Measurements from ENCODE around the gene DEFB127. TPM values are rescaled to one million over a fixed set of nuclear protein-coding genes. Genes with fewer than 3 reads are reported as not detected.

The DEFB127 gene
- total and polyA plus RNA-seq, 4 donors = not detected

DNA sequence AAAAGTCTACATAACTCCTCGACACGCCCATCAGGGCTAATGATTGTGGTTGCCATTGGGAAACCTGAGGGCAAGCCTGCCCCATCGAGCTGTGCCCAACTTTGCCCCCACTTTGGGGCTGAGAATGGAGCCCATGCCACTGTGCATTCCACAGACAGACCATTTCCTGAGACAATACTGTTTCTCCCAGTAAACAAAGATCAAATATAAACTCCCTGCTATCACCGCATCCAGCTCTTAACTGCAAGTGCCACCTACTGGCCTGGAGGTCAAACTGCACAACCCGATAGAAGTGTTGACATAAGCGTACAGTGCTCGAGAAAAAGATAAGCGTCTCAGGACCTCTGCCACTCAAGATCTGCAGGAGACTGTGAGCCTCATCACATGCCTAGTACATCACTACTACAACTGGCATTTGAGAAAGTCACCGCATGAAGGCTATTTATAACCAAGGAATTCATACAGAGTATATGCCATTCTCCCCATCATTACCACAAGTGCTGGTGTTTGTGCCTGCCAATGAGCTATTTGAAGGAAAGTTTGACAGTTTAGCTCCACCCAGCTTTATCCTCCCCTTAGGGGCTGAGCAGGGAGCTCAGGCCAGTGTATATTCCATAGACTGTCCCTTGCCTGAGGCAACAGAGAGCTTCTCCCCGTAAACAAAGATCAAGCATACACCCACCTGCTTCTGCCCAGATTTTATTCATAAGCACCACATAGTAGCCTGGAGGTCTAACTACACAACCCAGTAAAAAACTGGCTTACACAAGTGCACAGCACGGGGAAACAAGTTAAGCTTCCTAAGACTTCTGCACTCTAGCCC lies 19.4 kb upstream of the DEFB127 start:
- H3K27me3 ChIP-seq (ENCODE audit: control insufficient read depth in 4 of 4, insufficient read depth in 4 of 4, low read length in 3 of 4) = peaks cover 0 to 20% (median 0%) of the 10 kb centered on the region in 4 donors
- H3K36me3 ChIP-seq (ENCODE audit: control insufficient read depth in 4 of 4, insufficient read depth in 3 of 4, low read depth in 1 of 4, low read length in 3 of 4) = no peaks in the 10 kb centered on the region
- peaks cover 0 to 2% (median 0%) of the 10 kb centered on the region in 4 donors for H3K9me3 ChIP-seq (ENCODE audit: control insufficient read depth in 4 of 4, low read length in 3 of 4)
- no peak overlapping the region for H3K27ac ChIP-seq (ENCODE audit: low read depth in 1 of 2, low read length in 2 of 2)
- H3K4me1 ChIP-seq (ENCODE audit: control insufficient read depth in 4 of 4, insufficient read depth in 4 of 4, low read length in 3 of 4) = no peaks in the 10 kb centered on the region
- no peak for DNase-seq (ENCODE audit: low spot score)
- WGBS = 77% methylated on average over 11 of the region's 11 CpGs
- no peak for TF ChIP-seq YY1 (IDR thresholded peaks at IDR 0.05)
- no peak overlapping the region for H3K9ac ChIP-seq (ENCODE audit: low read depth in 1 of 2, low read length in 2 of 2)
- H3K4me3 ChIP-seq (ENCODE audit: low read depth in 1 of 3, low read length in 3 of 3) = no peak overlapping the region

DNA sequence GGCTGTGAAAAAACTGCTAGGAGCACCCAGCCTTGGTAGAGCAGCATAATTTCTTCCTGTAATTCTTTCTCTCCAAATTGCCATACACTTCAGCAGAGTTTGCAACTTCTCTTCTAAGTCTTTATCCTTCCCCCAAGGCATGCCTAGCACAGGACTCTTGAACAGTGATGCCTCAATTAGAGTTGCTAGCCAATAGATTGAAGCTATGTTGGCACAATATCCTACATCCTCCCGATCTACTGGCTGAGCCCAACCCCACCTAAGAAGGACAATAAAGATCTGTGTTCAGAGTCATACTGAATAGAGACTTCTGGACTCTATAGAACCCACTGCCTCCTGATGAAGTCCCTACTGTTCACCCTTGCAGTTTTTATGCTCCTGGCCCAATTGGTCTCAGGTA lies 15.0 kb upstream of the DEFB127 start, which contains the start of gene DEFB126:
TSS of gene DEFB126 (plus strand) at position 301 of the 400 bp plus-strand sequence. CDS start at position 340, 39 bp downstream.
- peaks cover 0 to 26% (median 0%) of the 10 kb centered on the region in 4 donors for H3K27me3 ChIP-seq (ENCODE audit: control insufficient read depth in 4 of 4, insufficient read depth in 4 of 4, low read length in 3 of 4)
- no peak for TF ChIP-seq FOXA1 (IDR thresholded peaks at IDR 0.05)
- TF ChIP-seq, protein P1, sequence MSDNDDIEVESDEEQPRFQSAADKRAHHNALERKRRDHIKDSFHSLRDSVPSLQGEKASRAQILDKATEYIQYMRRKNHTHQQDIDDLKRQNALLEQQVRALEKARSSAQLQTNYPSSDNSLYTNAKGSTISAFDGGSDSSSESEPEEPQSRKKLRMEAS (IDR thresholded peaks at IDR 0.05) = no peak
- no peak for TF ChIP-seq RAD21 (IDR thresholded peaks at IDR 0.05)
- TF ChIP-seq GABPA (IDR thresholded peaks at IDR 0.05 in 1 of 2, conservative IDR thresholded peaks at IDR 0.05 in 1 of 2) = no peak
- TF ChIP-seq NR2F2 (IDR thresholded peaks at IDR 0.05) = no peak
- TF ChIP-seq, protein P2, sequence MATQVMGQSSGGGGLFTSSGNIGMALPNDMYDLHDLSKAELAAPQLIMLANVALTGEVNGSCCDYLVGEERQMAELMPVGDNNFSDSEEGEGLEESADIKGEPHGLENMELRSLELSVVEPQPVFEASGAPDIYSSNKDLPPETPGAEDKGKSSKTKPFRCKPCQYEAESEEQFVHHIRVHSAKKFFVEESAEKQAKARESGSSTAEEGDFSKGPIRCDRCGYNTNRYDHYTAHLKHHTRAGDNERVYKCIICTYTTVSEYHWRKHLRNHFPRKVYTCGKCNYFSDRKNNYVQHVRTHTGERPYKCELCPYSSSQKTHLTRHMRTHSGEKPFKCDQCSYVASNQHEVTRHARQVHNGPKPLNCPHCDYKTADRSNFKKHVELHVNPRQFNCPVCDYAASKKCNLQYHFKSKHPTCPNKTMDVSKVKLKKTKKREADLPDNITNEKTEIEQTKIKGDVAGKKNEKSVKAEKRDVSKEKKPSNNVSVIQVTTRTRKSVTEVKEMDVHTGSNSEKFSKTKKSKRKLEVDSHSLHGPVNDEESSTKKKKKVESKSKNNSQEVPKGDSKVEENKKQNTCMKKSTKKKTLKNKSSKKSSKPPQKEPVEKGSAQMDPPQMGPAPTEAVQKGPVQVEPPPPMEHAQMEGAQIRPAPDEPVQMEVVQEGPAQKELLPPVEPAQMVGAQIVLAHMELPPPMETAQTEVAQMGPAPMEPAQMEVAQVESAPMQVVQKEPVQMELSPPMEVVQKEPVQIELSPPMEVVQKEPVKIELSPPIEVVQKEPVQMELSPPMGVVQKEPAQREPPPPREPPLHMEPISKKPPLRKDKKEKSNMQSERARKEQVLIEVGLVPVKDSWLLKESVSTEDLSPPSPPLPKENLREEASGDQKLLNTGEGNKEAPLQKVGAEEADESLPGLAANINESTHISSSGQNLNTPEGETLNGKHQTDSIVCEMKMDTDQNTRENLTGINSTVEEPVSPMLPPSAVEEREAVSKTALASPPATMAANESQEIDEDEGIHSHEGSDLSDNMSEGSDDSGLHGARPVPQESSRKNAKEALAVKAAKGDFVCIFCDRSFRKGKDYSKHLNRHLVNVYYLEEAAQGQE (IDR thresholded peaks at IDR 0.05) = no peak
- TF ChIP-seq FOXA2 (IDR thresholded peaks at IDR 0.05) = no peak
- no peak for TF ChIP-seq JUND (IDR thresholded peaks at IDR 0.05)
- TF ChIP-seq HNF4G (IDR thresholded peaks at IDR 0.05) = no peak
- no peak within 1 kb of the TSS for H3K9ac ChIP-seq (ENCODE audit: low read depth in 1 of 2, low read length in 2 of 2)
- peaks cover 0 to 2% (median 0%) of the 10 kb centered on the region in 4 donors for H3K9me3 ChIP-seq (ENCODE audit: control insufficient read depth in 4 of 4, low read length in 3 of 4)
- H3K4me3 ChIP-seq (ENCODE audit: low read depth in 1 of 3, low read length in 3 of 3) = no peak within 1 kb of the TSS
- no peak within 1 kb of the TSS for H3K27ac ChIP-seq (ENCODE audit: low read depth in 1 of 2, low read length in 2 of 2)
- no peak for DNase-seq (ENCODE audit: low spot score)
- 58% methylated on average over 1 of the region's 1 CpG for WGBS
- no peaks in the 10 kb centered on the region for H3K4me1 ChIP-seq (ENCODE audit: control insufficient read depth in 4 of 4, insufficient read depth in 4 of 4, low read length in 3 of 4)
- no peaks in the 10 kb centered on the region for H3K36me3 ChIP-seq (ENCODE audit: control insufficient read depth in 4 of 4, insufficient read depth in 3 of 4, low read depth in 1 of 4, low read length in 3 of 4)

DNA sequence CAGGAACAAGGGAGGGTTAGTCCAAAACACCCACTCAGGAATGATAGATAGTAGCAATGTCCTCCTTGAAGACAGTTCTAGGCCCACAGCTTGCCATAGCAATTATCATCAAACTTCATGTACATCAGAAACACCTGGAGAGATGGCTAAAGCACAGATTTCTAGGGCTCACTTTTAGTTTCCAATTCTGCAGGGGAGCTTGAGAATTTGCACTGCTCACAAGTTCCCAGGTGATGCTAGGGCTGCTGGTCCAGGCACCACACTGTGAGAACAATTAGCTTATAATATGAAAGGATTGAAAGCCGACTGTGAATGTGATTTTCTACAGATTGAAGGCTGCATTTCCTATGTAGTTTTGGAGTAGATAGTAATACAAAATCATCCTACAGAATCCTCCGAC lies 11.4 kb upstream of the DEFB127 start:
- DNase-seq (ENCODE audit: low spot score) = no peak
- Histone ChIP-seq H3K9ac (ENCODE audit: low read depth in 1 of 2, low read length in 2 of 2) (no peak overlapping the region), H3K27ac (ENCODE audit: low read depth in 1 of 2, low read length in 2 of 2) (no peak overlapping the region), H3K27me3 (ENCODE audit: control insufficient read depth in 4 of 4, insufficient read depth in 4 of 4, low read length in 3 of 4) (peaks cover 0 to 16% (median 0%) of the 10 kb centered on the region in 4 donors), H3K4me1 (ENCODE audit: control insufficient read depth in 4 of 4, insufficient read depth in 4 of 4, low read length in 3 of 4) (no peaks in the 10 kb centered on the region), H3K36me3 (ENCODE audit: control insufficient read depth in 4 of 4, insufficient read depth in 3 of 4, low read depth in 1 of 4, low read length in 3 of 4) (no peaks in the 10 kb centered on the region), H3K9me3 (ENCODE audit: control insufficient read depth in 4 of 4, low read length in 3 of 4) (no peaks in the 10 kb centered on the region), H3K4me3 (ENCODE audit: low read depth in 1 of 3, low read length in 3 of 3) (no peak overlapping the region)
- no peak for TF ChIP-seq JUND (IDR thresholded peaks at IDR 0.05)
- TF ChIP-seq HNF4A (conservative IDR thresholded peaks at IDR 0.05) = no peak
- TF ChIP-seq SP1 (IDR thresholded peaks at IDR 0.05) = no peak
- TF ChIP-seq YY1 (IDR thresholded peaks at IDR 0.05) = no peak
- TF ChIP-seq FOXA2 (IDR thresholded peaks at IDR 0.05) = no peak
- no peak for TF ChIP-seq RAD21 (IDR thresholded peaks at IDR 0.05)
- 56% methylated on average over 2 of the region's 2 CpGs for WGBS
